Measurements from ENCODE around the gene ARNT2. TPM values are rescaled to one million over a fixed set of nuclear protein-coding genes. Genes with fewer than 3 reads are reported as not detected.

Gene ARNT2
- total RNA-seq, 1 donor from 2014 or later = 9.1 TPM

- no peak overlapping the region for H3K4me3 ChIP-seq (ENCODE audit: low read depth, low read length)
- TF ChIP-seq CTCF (conservative IDR thresholded peaks at IDR 0.05; ENCODE audit: low read depth, low read length) = peak; percentile 90
- DNase-seq (ENCODE audit: low read depth) = peak; percentile 29
These were observed 163.6 kb downstream of the ARNT2 start for GRCh38 chr15:80567721-80568157.

GRCh38 chr15:80568298-80568697 lies 164.1 kb downstream of the ARNT2 start:
- H3K4me3 ChIP-seq (ENCODE audit: low read depth, low read length) = no peak overlapping the region
- TF ChIP-seq CTCF (conservative IDR thresholded peaks at IDR 0.05; ENCODE audit: low read depth, low read length) = no peak
- no peak for DNase-seq (ENCODE audit: low read depth)

- no peak for TF ChIP-seq CTCF (conservative IDR thresholded peaks at IDR 0.05; ENCODE audit: low read depth, low read length)
- no peak for DNase-seq (ENCODE audit: low read depth)
- no peak overlapping the region for H3K4me3 ChIP-seq (ENCODE audit: low read depth, low read length)
These were observed 164.9 kb downstream of the ARNT2 start for GRCh38 chr15:80568876-80569605.

DNA sequence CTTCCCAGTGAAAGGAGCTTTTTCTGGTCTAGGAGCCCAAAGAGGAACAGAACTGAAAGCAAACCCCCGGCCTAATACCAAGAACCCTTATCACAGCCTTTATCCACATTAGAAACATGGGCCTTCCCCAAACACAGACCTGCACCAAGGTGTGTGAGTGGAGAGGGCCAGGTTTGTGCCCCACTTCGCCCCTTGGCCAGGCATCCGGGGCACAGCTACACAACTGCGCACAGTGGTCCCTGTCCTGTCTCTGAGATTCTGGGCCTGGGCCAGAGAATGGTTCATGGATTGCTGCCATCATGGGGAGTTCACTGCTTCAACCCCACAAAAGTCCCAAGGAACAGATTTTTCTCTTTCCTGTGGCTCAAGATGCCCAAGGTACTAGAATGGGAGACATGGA lies 165.5 kb downstream of the ARNT2 start:
- H3K4me3 ChIP-seq (ENCODE audit: low read depth, low read length) = no peak overlapping the region
- no peak for TF ChIP-seq CTCF (conservative IDR thresholded peaks at IDR 0.05; ENCODE audit: low read depth, low read length)
- DNase-seq (ENCODE audit: low read depth) = no peak

GRCh38 chr15:80570553-80570952 lies 166.4 kb downstream of the ARNT2 start:
- TF ChIP-seq CTCF (conservative IDR thresholded peaks at IDR 0.05; ENCODE audit: low read depth, low read length) = no peak
- H3K4me3 ChIP-seq (ENCODE audit: low read depth, low read length) = no peak overlapping the region
- DNase-seq (ENCODE audit: low read depth) = no peak

DNA sequence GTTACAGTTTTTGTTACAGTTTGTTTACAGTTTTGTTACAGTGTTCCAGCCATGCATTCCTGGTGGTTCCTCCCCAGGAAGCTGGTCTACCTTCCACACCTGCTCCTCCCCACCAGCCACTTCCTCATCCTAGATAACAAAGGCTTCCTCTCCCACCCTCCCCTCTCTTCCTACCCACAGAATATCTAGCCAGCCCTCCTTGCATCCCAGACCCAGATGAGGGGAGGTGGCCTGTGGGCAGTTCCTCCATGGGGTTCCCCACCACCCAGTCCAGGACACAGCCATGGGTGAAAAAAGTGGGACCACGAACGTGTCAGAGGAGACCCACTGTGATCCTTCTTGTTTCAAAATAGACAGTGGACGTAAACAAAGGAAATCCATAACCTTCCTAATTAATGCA lies 168.2 kb downstream of the ARNT2 start:
- TF ChIP-seq CTCF (conservative IDR thresholded peaks at IDR 0.05; ENCODE audit: low read depth, low read length) = no peak
- DNase-seq (ENCODE audit: low read depth) = no peak
- H3K4me3 ChIP-seq (ENCODE audit: low read depth, low read length) = no peak overlapping the region

- no peak overlapping the region for H3K4me3 ChIP-seq (ENCODE audit: low read depth, low read length)
- no peak for DNase-seq (ENCODE audit: low read depth)
- TF ChIP-seq CTCF (conservative IDR thresholded peaks at IDR 0.05; ENCODE audit: low read depth, low read length) = no peak
These were observed 169.4 kb downstream of the ARNT2 start for GRCh38 chr15:80573606-80574005.

Measured in epithelial cell of proximal tubule (primary cell).